ENCODE results near the gene NPR3.

Gene NPR3

DNA sequence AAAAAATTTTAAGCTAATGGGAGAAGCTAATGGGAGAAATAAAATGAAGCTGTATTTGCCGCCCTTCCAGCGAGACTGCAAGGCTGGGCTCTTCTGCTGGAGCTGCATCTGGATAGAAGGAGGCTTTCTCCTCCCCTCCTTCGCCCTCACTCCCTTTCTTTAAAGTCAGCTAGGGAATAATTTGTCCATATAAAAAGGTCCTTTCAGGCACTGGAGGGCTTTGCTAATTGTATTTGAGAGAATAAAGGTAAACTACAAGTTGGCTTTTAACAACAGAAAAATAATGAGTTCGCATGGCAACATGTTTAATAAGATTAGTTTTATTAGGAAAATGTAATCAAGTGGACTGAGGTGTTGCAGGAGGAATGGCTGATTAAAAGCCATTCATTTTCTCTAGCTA, 41.3 kb downstream of the NPR3 start:
- DNase-seq (ENCODE audit: insufficient read length, low spot score) = no peak
- FAIRE-seq = no peak
- TF ChIP-seq TAF1 (IDR thresholded peaks at IDR 0.05; ENCODE audit: low read depth, low read length) = no peak
- no peak for TF ChIP-seq PAX5 (IDR thresholded peaks at IDR 0.05; ENCODE audit: insufficient read depth, low read length, severe bottlenecking)
- no peak for TF ChIP-seq POLR2A (IDR thresholded peaks at IDR 0.05; ENCODE audit: low read depth, low read length)
- TF ChIP-seq SPI1 (IDR thresholded peaks at IDR 0.05; ENCODE audit: low read depth, low read length) = no peak
- TF ChIP-seq POLR2AphosphoS5 (IDR thresholded peaks at IDR 0.05; ENCODE audit: low read depth, low read length) = no peak
- no peak for TF ChIP-seq POU2F2 (IDR thresholded peaks at IDR 0.05; ENCODE audit: low read depth, low read length)

DNA sequence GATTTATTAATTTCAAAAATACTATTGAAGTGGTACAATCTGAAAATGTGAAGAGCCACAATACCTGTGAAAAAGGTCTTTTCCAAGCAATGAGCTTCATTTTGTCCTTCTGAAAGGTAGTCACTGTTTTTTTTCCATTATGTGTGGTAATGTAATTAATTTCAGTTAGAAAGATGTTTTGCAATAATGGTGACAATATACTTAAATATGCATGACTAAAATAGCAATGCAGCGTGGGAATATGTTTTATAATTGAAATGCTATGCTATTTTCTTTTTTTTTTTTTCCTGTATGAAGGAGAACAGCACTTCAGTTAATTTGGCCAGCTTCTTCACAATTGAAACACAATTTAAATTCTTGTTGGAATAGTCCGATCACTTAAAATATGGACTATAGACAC, 41.9 kb downstream of the NPR3 start:
- no peak for TF ChIP-seq POLR2AphosphoS5 (IDR thresholded peaks at IDR 0.05; ENCODE audit: low read depth, low read length)
- no peak for TF ChIP-seq POU2F2 (IDR thresholded peaks at IDR 0.05; ENCODE audit: low read depth, low read length)
- no peak for DNase-seq (ENCODE audit: insufficient read length, low spot score)
- FAIRE-seq = no peak

GRCh38 chr5:32753765-32754164, 42.6 kb downstream of the NPR3 start:
- FAIRE-seq (no peak), DNase-seq (ENCODE audit: insufficient read length, low spot score) (no peak)
- no peak for TF ChIP-seq TAF1 (IDR thresholded peaks at IDR 0.05; ENCODE audit: low read depth, low read length)
- TF ChIP-seq SPI1 (IDR thresholded peaks at IDR 0.05; ENCODE audit: low read depth, low read length) = no peak
- TF ChIP-seq POLR2A (IDR thresholded peaks at IDR 0.05; ENCODE audit: low read depth, low read length) = no peak
- TF ChIP-seq PAX5 (IDR thresholded peaks at IDR 0.05; ENCODE audit: insufficient read depth, low read length, severe bottlenecking) = no peak
- TF ChIP-seq POU2F2 (IDR thresholded peaks at IDR 0.05; ENCODE audit: low read depth, low read length) = no peak
- no peak for TF ChIP-seq POLR2AphosphoS5 (IDR thresholded peaks at IDR 0.05; ENCODE audit: low read depth, low read length)

DNA sequence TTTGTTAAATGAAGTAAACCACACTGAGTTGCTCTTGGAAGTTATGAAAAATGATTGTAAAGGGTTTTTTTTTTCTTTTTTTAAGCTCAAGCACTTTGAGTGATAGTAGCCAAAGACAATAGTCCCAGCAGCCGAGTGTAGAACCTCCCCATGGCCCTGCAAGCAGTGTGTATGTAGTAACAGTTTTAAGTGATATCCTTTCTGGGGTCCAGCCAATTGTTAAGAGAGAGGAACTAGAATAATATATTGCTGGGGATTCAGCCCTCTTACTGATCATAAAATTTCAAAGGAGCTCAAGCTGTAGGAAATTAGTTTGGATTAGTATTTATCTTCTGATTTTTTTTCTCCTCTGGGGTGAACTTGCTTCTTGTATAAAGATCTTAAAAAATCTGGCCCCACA, 43.2 kb downstream of the NPR3 start:
- DNase-seq (ENCODE audit: insufficient read length, low spot score) = no peak
- no peak for TF ChIP-seq TAF1 (IDR thresholded peaks at IDR 0.05; ENCODE audit: low read depth, low read length)
- TF ChIP-seq POU2F2 (IDR thresholded peaks at IDR 0.05; ENCODE audit: low read depth, low read length) = no peak
- no peak for TF ChIP-seq POLR2AphosphoS5 (IDR thresholded peaks at IDR 0.05; ENCODE audit: low read depth, low read length)
- no peak for TF ChIP-seq POLR2A (IDR thresholded peaks at IDR 0.05; ENCODE audit: low read depth, low read length)
- no peak for TF ChIP-seq PAX5 (IDR thresholded peaks at IDR 0.05; ENCODE audit: insufficient read depth, low read length, severe bottlenecking)
- TF ChIP-seq SPI1 (IDR thresholded peaks at IDR 0.05; ENCODE audit: low read depth, low read length) = no peak
- FAIRE-seq = no peak

- TF ChIP-seq POLR2A (IDR thresholded peaks at IDR 0.05; ENCODE audit: low read depth, low read length) (no peak), TAF1 (IDR thresholded peaks at IDR 0.05; ENCODE audit: low read depth, low read length) (no peak), PAX5 (IDR thresholded peaks at IDR 0.05; ENCODE audit: insufficient read depth, low read length, severe bottlenecking) (no peak), POLR2AphosphoS5 (IDR thresholded peaks at IDR 0.05; ENCODE audit: low read depth, low read length) (no peak), POU2F2 (IDR thresholded peaks at IDR 0.05; ENCODE audit: low read depth, low read length) (no peak), SPI1 (IDR thresholded peaks at IDR 0.05; ENCODE audit: low read depth, low read length) (no peak)
- FAIRE-seq (no peak), DNase-seq (ENCODE audit: insufficient read length, low spot score) (no peak)
Measured at GRCh38 chr5:32760091-32760509, 49.0 kb downstream of the NPR3 start.

GRCh38 chr5:32765266-32765665, 54.1 kb downstream of the NPR3 start:
- FAIRE-seq (no peak), DNase-seq (ENCODE audit: insufficient read length, low spot score) (no peak)
- TF ChIP-seq POLR2A (IDR thresholded peaks at IDR 0.05; ENCODE audit: low read depth, low read length) (no peak), SPI1 (IDR thresholded peaks at IDR 0.05; ENCODE audit: low read depth, low read length) (no peak), POU2F2 (IDR thresholded peaks at IDR 0.05; ENCODE audit: low read depth, low read length) (no peak), PAX5 (IDR thresholded peaks at IDR 0.05; ENCODE audit: insufficient read depth, low read length, severe bottlenecking) (no peak), TAF1 (IDR thresholded peaks at IDR 0.05; ENCODE audit: low read depth, low read length) (no peak), POLR2AphosphoS5 (IDR thresholded peaks at IDR 0.05; ENCODE audit: low read depth, low read length) (no peak)

DNA sequence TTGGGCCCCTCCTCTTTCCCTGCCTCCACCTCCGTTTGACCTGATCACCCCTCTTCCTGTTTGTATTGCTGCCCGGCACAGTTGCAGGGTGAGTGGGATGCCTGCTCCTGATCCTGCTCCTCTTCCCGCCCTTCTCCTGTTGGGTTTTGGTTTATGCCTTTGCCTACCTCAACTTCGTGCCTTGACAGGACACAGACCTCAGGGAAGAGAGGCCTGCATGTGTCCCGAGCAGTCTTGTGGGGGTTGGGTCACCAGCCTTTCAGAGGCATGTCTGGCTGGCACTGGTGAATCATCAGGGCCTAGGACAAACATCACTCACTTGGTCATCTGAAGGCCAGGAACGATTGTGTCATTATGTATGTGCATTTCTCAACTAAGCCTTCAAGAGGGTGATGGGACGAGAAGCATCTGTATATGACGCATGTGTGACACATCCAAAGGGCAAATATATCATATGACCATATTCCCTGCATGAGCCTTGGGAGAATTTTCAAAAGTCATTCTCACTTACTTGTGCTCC, 56.9 kb downstream of the NPR3 start:
- FAIRE-seq (no peak), DNase-seq (ENCODE audit: insufficient read length, low spot score) (no peak)
- TF ChIP-seq PAX5 (IDR thresholded peaks at IDR 0.05; ENCODE audit: insufficient read depth, low read length, severe bottlenecking) (no peak), SPI1 (IDR thresholded peaks at IDR 0.05; ENCODE audit: low read depth, low read length) (no peak), POLR2AphosphoS5 (IDR thresholded peaks at IDR 0.05; ENCODE audit: low read depth, low read length) (no peak), POLR2A (IDR thresholded peaks at IDR 0.05; ENCODE audit: low read depth, low read length) (no peak), TAF1 (IDR thresholded peaks at IDR 0.05; ENCODE audit: low read depth, low read length) (no peak), POU2F2 (IDR thresholded peaks at IDR 0.05; ENCODE audit: low read depth, low read length) (no peak)

DNA sequence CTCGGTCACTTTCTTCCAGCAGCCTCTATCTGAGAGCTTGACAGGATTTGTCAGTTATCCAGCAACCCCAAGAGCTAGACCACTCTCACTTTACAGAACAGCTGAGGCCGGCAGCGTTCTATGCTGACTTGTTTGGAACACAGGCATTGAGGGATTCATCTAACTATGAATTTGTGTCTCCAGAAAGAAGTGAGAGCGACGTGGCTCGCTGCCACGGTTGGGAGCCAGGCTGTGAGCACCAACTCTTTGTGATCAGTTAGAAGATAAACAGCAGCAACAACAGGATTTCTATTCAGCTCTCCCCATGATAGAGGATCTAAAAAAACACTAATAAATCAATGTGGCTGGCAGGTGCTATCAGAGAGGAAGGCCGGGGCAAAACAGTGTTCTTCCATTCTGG, 58.6 kb downstream of the NPR3 start:
- no peak for DNase-seq (ENCODE audit: insufficient read length, low spot score)
- no peak for FAIRE-seq
- TF ChIP-seq POLR2A (IDR thresholded peaks at IDR 0.05; ENCODE audit: low read depth, low read length) (no peak), TAF1 (IDR thresholded peaks at IDR 0.05; ENCODE audit: low read depth, low read length) (no peak), POLR2AphosphoS5 (IDR thresholded peaks at IDR 0.05; ENCODE audit: low read depth, low read length) (no peak), PAX5 (IDR thresholded peaks at IDR 0.05; ENCODE audit: insufficient read depth, low read length, severe bottlenecking) (no peak), SPI1 (IDR thresholded peaks at IDR 0.05; ENCODE audit: low read depth, low read length) (no peak), POU2F2 (IDR thresholded peaks at IDR 0.05; ENCODE audit: low read depth, low read length) (no peak)

DNA sequence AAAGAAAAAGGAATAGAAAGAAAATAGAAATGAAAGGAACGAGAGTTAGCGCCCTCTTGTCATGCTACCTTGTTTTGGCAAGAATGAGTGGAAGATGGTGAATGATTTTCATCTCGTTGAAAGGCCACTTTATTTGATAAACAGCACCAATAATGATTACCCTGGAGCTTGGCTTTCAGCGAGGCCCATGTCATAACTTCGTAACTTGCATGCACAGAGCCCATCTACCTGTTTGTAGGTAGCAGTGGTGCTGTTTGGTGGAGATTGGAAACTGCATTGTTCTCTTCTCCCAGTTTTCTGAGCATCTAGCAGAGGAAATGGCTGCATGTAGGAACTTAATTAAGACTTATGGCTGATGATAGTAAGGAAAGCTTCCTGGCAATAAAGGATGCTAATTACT, 59.3 kb downstream of the NPR3 start:
- DNase-seq (ENCODE audit: insufficient read length, low spot score) (no peak), FAIRE-seq (no peak)
- no peak for TF ChIP-seq POU2F2 (IDR thresholded peaks at IDR 0.05; ENCODE audit: low read depth, low read length)
- TF ChIP-seq PAX5 (IDR thresholded peaks at IDR 0.05; ENCODE audit: insufficient read depth, low read length, severe bottlenecking) = no peak
- no peak for TF ChIP-seq POLR2A (IDR thresholded peaks at IDR 0.05; ENCODE audit: low read depth, low read length)
- no peak for TF ChIP-seq POLR2AphosphoS5 (IDR thresholded peaks at IDR 0.05; ENCODE audit: low read depth, low read length)
- no peak for TF ChIP-seq TAF1 (IDR thresholded peaks at IDR 0.05; ENCODE audit: low read depth, low read length)
- no peak for TF ChIP-seq SPI1 (IDR thresholded peaks at IDR 0.05; ENCODE audit: low read depth, low read length)

GRCh38 chr5:32771037-32771436, 59.9 kb downstream of the NPR3 start:
- TF ChIP-seq POLR2AphosphoS5 (IDR thresholded peaks at IDR 0.05; ENCODE audit: low read depth, low read length) (no peak), TAF1 (IDR thresholded peaks at IDR 0.05; ENCODE audit: low read depth, low read length) (no peak), POLR2A (IDR thresholded peaks at IDR 0.05; ENCODE audit: low read depth, low read length) (no peak), SPI1 (IDR thresholded peaks at IDR 0.05; ENCODE audit: low read depth, low read length) (no peak), PAX5 (IDR thresholded peaks at IDR 0.05; ENCODE audit: insufficient read depth, low read length, severe bottlenecking) (no peak), POU2F2 (IDR thresholded peaks at IDR 0.05; ENCODE audit: low read depth, low read length) (no peak)
- FAIRE-seq (no peak), DNase-seq (ENCODE audit: insufficient read length, low spot score) (no peak)

All from GM12891 (cell line).